A549 (cell line): ENCODE results near the gene SHLD1.

Experiments
- CEBPB ChIP-seq, 2 experiments: fragments of >200 bp in 1 of 2; sonication (Bioruptor Twin) in 1 of 2; formaldehyde crosslinking in 1 of 2; IDR thresholded peaks; 2 replicates each; pipeline ENCODE4 v1.6.1; 2012 to 2016
- CHD2 ChIP-seq: fragments of 150-350 bp; IDR thresholded peaks from 2 replicates; pipeline ENCODE4 v1.6.1; 2014; ENCODE audit warnings: low read length; ENCODE audit not compliant: partially characterized antibody
- CTCF ChIP-seq: fragments of >200 bp; sonication (Bioruptor Twin); formaldehyde crosslinking; IDR thresholded peaks from 3 replicates; pipeline ENCODE4 v1.5.1; 2016
- HDAC2 ChIP-seq: fragments of 200-600 bp; sonication (generic); IDR thresholded peaks from 2 replicates; pipeline ENCODE4 v1.6.1; 2016
- JUN ChIP-seq, 2 experiments: fragments of >200 bp; sonication (Bioruptor Twin); formaldehyde crosslinking; IDR thresholded peaks; 2 replicates in 1 of 2; 3 replicates in 1 of 2; pipeline ENCODE4 v1.6.1; 2016 to 2017
- KDM1A ChIP-seq: fragments of 200-600 bp; sonication (generic); IDR thresholded peaks from 2 replicates; pipeline ENCODE4 v1.6.1; 2016; ENCODE audit warnings: low read depth, mild to moderate bottlenecking
- POLR2A ChIP-seq: IDR thresholded peaks from 2 replicates; pipeline ENCODE4 v1.6.1; 2012; ENCODE audit warnings: mild to moderate bottlenecking, low read length
- RFX5 ChIP-seq: fragments of 450-650 bp; IDR thresholded peaks from 2 replicates; pipeline ENCODE4 v1.7.1; 2014; ENCODE audit warnings: antibody characterized with exemption, mild to moderate bottlenecking, moderate library complexity
- SREBF2 ChIP-seq: fragments of 450-650 bp; IDR thresholded peaks from 2 replicates; pipeline ENCODE4 v1.6.1; 2014; ENCODE audit warnings: mild to moderate bottlenecking, moderate library complexity
- TF ChIP-seq, protein P1 (sequence below): fragments of 150-350 bp; IDR thresholded peaks from 2 replicates; pipeline ENCODE4 v1.6.1; 2014; ENCODE audit warnings: low read depth, mild to moderate bottlenecking, low read length
- TF ChIP-seq, protein P2 (sequence below): fragments of 250-450 bp; sonication (Bioruptor Pico); IDR thresholded peaks from 2 replicates; pipeline ENCODE4 v1.5.0; 2020; ENCODE audit warnings: low read depth, mild to moderate bottlenecking, moderate library complexity

GRCh38 chr20:5835871-5836270 lies 85.7 kb downstream of the SHLD1 start:
- TF ChIP-seq CTCF (no peak), HDAC2 (no peak), CEBPB (IDR thresholded peaks at IDR 0.05) (no peak), RFX5 (no peak), POLR2A (no peak), CHD2 (no peak), JUN (IDR thresholded peaks at IDR 0.05) (no peak), KDM1A (no peak), SREBF2 (no peak)
- TF ChIP-seq, protein P1, sequence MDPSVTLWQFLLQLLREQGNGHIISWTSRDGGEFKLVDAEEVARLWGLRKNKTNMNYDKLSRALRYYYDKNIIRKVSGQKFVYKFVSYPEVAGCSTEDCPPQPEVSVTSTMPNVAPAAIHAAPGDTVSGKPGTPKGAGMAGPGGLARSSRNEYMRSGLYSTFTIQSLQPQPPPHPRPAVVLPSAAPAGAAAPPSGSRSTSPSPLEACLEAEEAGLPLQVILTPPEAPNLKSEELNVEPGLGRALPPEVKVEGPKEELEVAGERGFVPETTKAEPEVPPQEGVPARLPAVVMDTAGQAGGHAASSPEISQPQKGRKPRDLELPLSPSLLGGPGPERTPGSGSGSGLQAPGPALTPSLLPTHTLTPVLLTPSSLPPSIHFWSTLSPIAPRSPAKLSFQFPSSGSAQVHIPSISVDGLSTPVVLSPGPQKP: no peak
- TF ChIP-seq, protein P2, sequence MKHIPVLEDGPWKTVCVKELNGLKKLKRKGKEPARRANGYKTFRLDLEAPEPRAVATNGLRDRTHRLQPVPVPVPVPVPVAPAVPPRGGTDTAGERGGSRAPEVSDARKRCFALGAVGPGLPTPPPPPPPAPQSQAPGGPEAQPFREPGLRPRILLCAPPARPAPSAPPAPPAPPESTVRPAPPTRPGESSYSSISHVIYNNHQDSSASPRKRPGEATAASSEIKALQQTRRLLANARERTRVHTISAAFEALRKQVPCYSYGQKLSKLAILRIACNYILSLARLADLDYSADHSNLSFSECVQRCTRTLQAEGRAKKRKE (CRISPR knock-in tag): no peak
